Fibroblast of lung (primary cell): Measurements from ENCODE around the gene NAA80. TPM values are rescaled to one million over a fixed set of nuclear protein-coding genes. Genes with fewer than 3 reads are reported as not detected.

Source experiments
- DNase-seq, 2 donors: peaks; one replicate each; pipeline versions ENCODE4 v3.0.0 to v3.0.0-alpha.2; 2010; ENCODE audit warnings: low read depth in 2 of 2
- H2AFZ ChIP-seq: 2 replicates; pipeline ENCODE4 v1.5.1; 2012; ENCODE audit warnings: low read length, control low read depth, inconsistent platforms
- H3K27ac ChIP-seq: 2 replicates; pipeline ENCODE4 v1.5.1; 2011; ENCODE audit warnings: low read length, control low read depth; ENCODE audit not compliant: insufficient read depth
- H3K27me3 ChIP-seq: 2 replicates; pipeline ENCODE4 v1.5.1; 2011; ENCODE audit warnings: mild to moderate bottlenecking, low read length; ENCODE audit not compliant: control insufficient read depth, insufficient read depth
- H3K36me3 ChIP-seq: 2 replicates; pipeline ENCODE4 v1.5.1; 2011; ENCODE audit warnings: low read length; ENCODE audit not compliant: control insufficient read depth, insufficient read depth
- H3K4me1 ChIP-seq: 2 replicates; pipeline ENCODE4 v1.5.1; 2011; ENCODE audit warnings: low read length; ENCODE audit not compliant: control insufficient read depth, insufficient read depth; ENCODE audit errors: extremely low read depth
- H3K4me2 ChIP-seq: 2 replicates; pipeline ENCODE4 v1.5.1; 2011; ENCODE audit warnings: low read length, control low read depth; ENCODE audit not compliant: insufficient read depth; ENCODE audit errors: extremely low read depth
- H3K4me3 ChIP-seq, 4 experiments: fragments of 200-600 bp in 1 of 4; sonication (generic) in 1 of 4; replicated peaks in 1 of 4; 2 replicates each; pipeline ENCODE4 v1.5.1; 2011 to 2016; ENCODE audit warnings: low read length in 4 of 4, low read depth in 3 of 4, mild to moderate bottlenecking in 3 of 4, control low read depth in 2 of 4, inconsistent platforms in 1 of 4, mixed read lengths in 1 of 4; ENCODE audit not compliant: insufficient read depth in 1 of 4; ENCODE audit errors: control extremely low read depth in 1 of 4
- H3K79me2 ChIP-seq: 2 replicates; pipeline ENCODE4 v1.5.1; 2012; ENCODE audit warnings: mild to moderate bottlenecking, low read length, inconsistent platforms; ENCODE audit not compliant: control insufficient read depth, insufficient read depth
- H3K9ac ChIP-seq: 2 replicates; pipeline ENCODE4 v1.5.1; 2011; ENCODE audit warnings: mild to moderate bottlenecking, low read length, control low read depth; ENCODE audit not compliant: insufficient read depth
- H3K9me3 ChIP-seq: 2 replicates; pipeline ENCODE4 v1.5.1; 2012; ENCODE audit warnings: low read depth, low read length; ENCODE audit not compliant: control insufficient read depth, insufficient read depth
- H4K20me1 ChIP-seq: 2 replicates; pipeline ENCODE4 v1.5.1; 2011; ENCODE audit warnings: low read length; ENCODE audit not compliant: control insufficient read depth, insufficient read depth; ENCODE audit errors: extremely low read depth
- CTCF ChIP-seq, 2 donors: IDR thresholded peaks in 1 of 2; conservative IDR thresholded peaks in 1 of 2; 1 replicate in 1 of 2; 2 replicates in 1 of 2; pipeline ENCODE4 v1.5.1; 2011 to 2012; ENCODE audit warnings: low read length in 2 of 2, control low read depth in 1 of 2, inconsistent platforms in 1 of 2, low read depth in 1 of 2, mild to moderate bottlenecking in 1 of 2
- EZH2 ChIP-seq: IDR thresholded peaks from 2 replicates; pipeline ENCODE4 v1.5.1; 2012; ENCODE audit warnings: low read length, control low read depth, mild to moderate bottlenecking; ENCODE audit errors: missing control alignments
- polyA plus RNA-seq, 2 donors: library from polyadenylated mRNA; depleted of rRNA in 1 of 2; stranded (reverse) in 1 of 2; unstranded in 1 of 2; fragments of >200 nt; gene quantifications; 2 replicates each; pipeline ENCODE4 v1.2.1, GENCODE V29; 2011 to 2012; ENCODE audit warnings: missing spikeins in 1 of 2
- total RNA-seq: library from RNA; depleted of rRNA; stranded (reverse); fragments of >200 nt; gene quantifications from 2 replicates; pipeline ENCODE4 v1.2.1, GENCODE V29; 2014

NAA80 gene
- total and polyA plus RNA-seq, 2 donors (not counting 1 experiment from before 2014, with no cell fraction given), result 3.1 to 3.8 TPM

GRCh38 chr3:50326182-50326541 is 27.0 kb upstream of the NAA80 start:
- no peak overlapping the region for H3K9ac ChIP-seq
- H3K4me2 ChIP-seq, result no peak overlapping the region
- DNase-seq, result no peak
- no peaks in the 10 kb centered on the region for H3K27me3 ChIP-seq
- no peak overlapping the region for H2AFZ ChIP-seq
- H3K79me2 ChIP-seq, result peaks cover 18% of the 10 kb centered on the region
- no peaks in the 10 kb centered on the region for H4K20me1 ChIP-seq
- TF ChIP-seq CTCF (conservative IDR thresholded peaks at IDR 0.05 in 1 of 2, IDR thresholded peaks at IDR 0.05 in 1 of 2; ENCODE audit: low read depth in 1 of 2, low read length in 2 of 2), result no peak
- no peak for TF ChIP-seq EZH2
- H3K4me1 ChIP-seq, result peaks cover 7% of the 10 kb centered on the region
- H3K27ac ChIP-seq, result no peak overlapping the region
- H3K9me3 ChIP-seq, result no peaks in the 10 kb centered on the region
- H3K4me3 ChIP-seq, result no peak overlapping the region
- peaks cover 17% of the 10 kb centered on the region for H3K36me3 ChIP-seq

- DNase-seq, result no peak
- no peak overlapping the region for H2AFZ ChIP-seq
- H3K9me3 ChIP-seq, result no peaks in the 10 kb centered on the region
- no peak overlapping the region for H3K27ac ChIP-seq
- H4K20me1 ChIP-seq, result no peaks in the 10 kb centered on the region
- H3K4me2 ChIP-seq, result no peak overlapping the region
- H3K79me2 ChIP-seq, result peaks cover 15% of the 10 kb centered on the region
- TF ChIP-seq EZH2 (no peak), CTCF (conservative IDR thresholded peaks at IDR 0.05 in 1 of 2, IDR thresholded peaks at IDR 0.05 in 1 of 2; ENCODE audit: low read depth in 1 of 2, low read length in 2 of 2) (no peak)
- H3K4me1 ChIP-seq, result peaks cover 7% of the 10 kb centered on the region
- no peak overlapping the region for H3K4me3 ChIP-seq
- no peak overlapping the region for H3K9ac ChIP-seq
- peaks cover 12% of the 10 kb centered on the region for H3K36me3 ChIP-seq
- no peaks in the 10 kb centered on the region for H3K27me3 ChIP-seq
Observed at GRCh38 chr3:50325497-50326181, 26.4 kb upstream of the NAA80 start.

GRCh38 chr3:50325113-50325480 is 25.9 kb upstream of the NAA80 start:
- H3K9me3 ChIP-seq, result no peaks in the 10 kb centered on the region
- no peak overlapping the region for H2AFZ ChIP-seq
- H3K79me2 ChIP-seq, result peaks cover 18% of the 10 kb centered on the region
- no peaks in the 10 kb centered on the region for H4K20me1 ChIP-seq
- no peak overlapping the region for H3K4me2 ChIP-seq
- peaks cover 6% of the 10 kb centered on the region for H3K36me3 ChIP-seq
- no peak for DNase-seq
- no peak overlapping the region for H3K27ac ChIP-seq
- peaks cover 9% of the 10 kb centered on the region for H3K4me1 ChIP-seq
- H3K4me3 ChIP-seq, result no peak overlapping the region
- TF ChIP-seq CTCF (conservative IDR thresholded peaks at IDR 0.05 in 1 of 2, IDR thresholded peaks at IDR 0.05 in 1 of 2; ENCODE audit: low read depth in 1 of 2, low read length in 2 of 2), result no peak
- no peak for TF ChIP-seq EZH2
- no peak overlapping the region for H3K9ac ChIP-seq
- no peaks in the 10 kb centered on the region for H3K27me3 ChIP-seq
